Renal pelvis (tissue), 4 donors: ENCODE data around the gene PRKCB. TPM values are rescaled to one million over a fixed set of nuclear protein-coding genes. Genes with fewer than 3 reads are reported as not detected.
"Not testable (repeated sequence)": the region's sequence is repeated elsewhere in the genome, so short reads cannot be mapped to it uniquely, and the experiment has no call there.

Experiments used
- DNase-seq: peaks from one replicate; pipeline ENCODE4 v3.0.0-alpha.2; 2013
- polyA plus RNA-seq, 3 donors: library from polyadenylated mRNA; unstranded; fragments of 120-200 nt; gene quantifications; one replicate each; pipeline ENCODE4 v1.2.1, GENCODE V29; 2013; ENCODE audit not compliant: insufficient read length in 3 of 3

The PRKCB gene
- polyA plus RNA-seq, 3 donors: 2.6 to 4.5 (median 3.8) TPM

GRCh38 chr16:24087891-24088410, 252.2 kb downstream of the PRKCB start:
- DNase-seq: no peak

- no peak for DNase-seq
These were observed 253.0 kb downstream of the PRKCB start for GRCh38 chr16:24088767-24089166.

- DNase-seq: no peak
These were observed 255.3 kb downstream of the PRKCB start for GRCh38 chr16:24091125-24091524.

GRCh38 chr16:24093049-24093448, 257.3 kb downstream of the PRKCB start:
- no peak for DNase-seq

GRCh38 chr16:24094660-24095059, 258.9 kb downstream of the PRKCB start:
- no peak for DNase-seq

GRCh38 chr16:24098896-24099295, 263.1 kb downstream of the PRKCB start:
- DNase-seq: no peak

GRCh38 chr16:24101431-24101830, 265.6 kb downstream of the PRKCB start:
- DNase-seq: no peak

- no peak for DNase-seq
These were observed 266.5 kb downstream of the PRKCB start for GRCh38 chr16:24102209-24102660.

- not testable (repeated sequence) for DNase-seq
These were observed 269.7 kb downstream of the PRKCB start for GRCh38 chr16:24105471-24105870.

- DNase-seq: not testable (repeated sequence)
These were observed 272.3 kb downstream of the PRKCB start for GRCh38 chr16:24108090-24108489.

GRCh38 chr16:24111724-24112302, 276.0 kb downstream of the PRKCB start:
- DNase-seq: no peak

GRCh38 chr16:24113115-24113745, 277.4 kb downstream of the PRKCB start:
- no peak for DNase-seq

GRCh38 chr16:24114876-24115275, 279.1 kb downstream of the PRKCB start:
- DNase-seq: no peak

GRCh38 chr16:24116046-24116776, 280.4 kb downstream of the PRKCB start:
- no peak for DNase-seq

- no peak for DNase-seq
These were observed 281.2 kb downstream of the PRKCB start for GRCh38 chr16:24116989-24117388.

GRCh38 chr16:24117680-24118079, 281.9 kb downstream of the PRKCB start:
- no peak for DNase-seq

GRCh38 chr16:24118126-24118821, 282.5 kb downstream of the PRKCB start:
- DNase-seq: no peak

GRCh38 chr16:24119807-24120206, 284.0 kb downstream of the PRKCB start:
- DNase-seq: no peak

GRCh38 chr16:24123275-24123674, 287.5 kb downstream of the PRKCB start:
- no peak for DNase-seq

GRCh38 chr16:24124291-24124690, 288.5 kb downstream of the PRKCB start:
- no peak for DNase-seq

- no peak for DNase-seq
These were observed 289.4 kb downstream of the PRKCB start for GRCh38 chr16:24125214-24125613.

GRCh38 chr16:24129412-24129918, 293.7 kb downstream of the PRKCB start:
- DNase-seq: no peak
